Lower lobe of right lung (tissue), 2 donors: ENCODE measurements around the gene FLACC1. TPM values are rescaled to one million over a fixed set of nuclear protein-coding genes. Genes with fewer than 3 reads are reported as not detected.

Experiments
- ATAC-seq, 2 donors: fragments of 200-7000 bp; cut with Tn5 transposase; one replicate each; pipeline ENCODE4 v1.9.1; 2020 to 2022; ENCODE audit warnings: mild to moderate bottlenecking in 2 of 2, moderate library complexity in 2 of 2
- DNase-seq: peaks from one replicate; pipeline ENCODE4 v3.0.0-alpha.2; 2020
- H3K27ac ChIP-seq: fragments of 200-600 bp; one replicate; pipeline ENCODE4 v1.8.0; 2022
- H3K27me3 ChIP-seq: fragments of 200-600 bp; one replicate; pipeline ENCODE4 v1.8.0; 2022; ENCODE audit warnings: low read depth
- H3K36me3 ChIP-seq: fragments of 200-600 bp; one replicate; pipeline ENCODE4 v1.8.0; 2022; ENCODE audit warnings: mild to moderate bottlenecking
- H3K4me1 ChIP-seq: fragments of 200-600 bp; one replicate; pipeline ENCODE4 v1.8.0; 2022
- H3K4me3 ChIP-seq: fragments of 200-600 bp; one replicate; pipeline ENCODE4 v1.8.0; 2022; ENCODE audit warnings: mild to moderate bottlenecking
- H3K9me3 ChIP-seq: fragments of 200-600 bp; one replicate; pipeline ENCODE4 v1.8.0; 2022
- CTCF ChIP-seq: fragments of 200-600 bp; IDR thresholded peaks from one replicate; pipeline ENCODE4 v1.8.0; 2022; ENCODE audit warnings: antibody characterized with exemption, mild to moderate bottlenecking
- intact Hi-C: fragments of 100-400 bp; cut with DNase I; formaldehyde crosslinking; loops from one replicate; pipeline ENCODE4 v1.11.0; 2022
- total RNA-seq: library from RNA; stranded (reverse); fragmentation: NEBNext Ultra II Directional; extraction: Animal tissue kit (Norgen Biotek cat#: 25700); gene quantifications from one replicate; pipeline ENCODE4 v1.2.1, GENCODE V29; 2021
- donor health status: DM: no; HTN: yes; CAD: no; lungs with severe emphysema.

The FLACC1 gene
- total RNA-seq, 1 donor from 2014 or later, result 6.8 TPM

- ATAC-seq, result no peak
- peaks cover 15% of the 10 kb centered on the region for H3K36me3 ChIP-seq
- no peak for TF ChIP-seq CTCF
- intact Hi-C loops, result no loop called here
- no peak for DNase-seq
- H3K4me3 ChIP-seq, result no peak overlapping the region
- H3K4me1 ChIP-seq, result no peaks in the 10 kb centered on the region
- no peaks in the 10 kb centered on the region for H3K9me3 ChIP-seq
- no peak overlapping the region for H3K27ac ChIP-seq
- H3K27me3 ChIP-seq, result no peaks in the 10 kb centered on the region
Observed at GRCh38 chr2:201347138-201347537, 10.0 kb downstream of the FLACC1 start.

- no peak overlapping the region for H3K4me3 ChIP-seq
- no peak for TF ChIP-seq CTCF
Observed at GRCh38 chr2:201345625-201346213, 11.4 kb downstream of the FLACC1 start.

DNA sequence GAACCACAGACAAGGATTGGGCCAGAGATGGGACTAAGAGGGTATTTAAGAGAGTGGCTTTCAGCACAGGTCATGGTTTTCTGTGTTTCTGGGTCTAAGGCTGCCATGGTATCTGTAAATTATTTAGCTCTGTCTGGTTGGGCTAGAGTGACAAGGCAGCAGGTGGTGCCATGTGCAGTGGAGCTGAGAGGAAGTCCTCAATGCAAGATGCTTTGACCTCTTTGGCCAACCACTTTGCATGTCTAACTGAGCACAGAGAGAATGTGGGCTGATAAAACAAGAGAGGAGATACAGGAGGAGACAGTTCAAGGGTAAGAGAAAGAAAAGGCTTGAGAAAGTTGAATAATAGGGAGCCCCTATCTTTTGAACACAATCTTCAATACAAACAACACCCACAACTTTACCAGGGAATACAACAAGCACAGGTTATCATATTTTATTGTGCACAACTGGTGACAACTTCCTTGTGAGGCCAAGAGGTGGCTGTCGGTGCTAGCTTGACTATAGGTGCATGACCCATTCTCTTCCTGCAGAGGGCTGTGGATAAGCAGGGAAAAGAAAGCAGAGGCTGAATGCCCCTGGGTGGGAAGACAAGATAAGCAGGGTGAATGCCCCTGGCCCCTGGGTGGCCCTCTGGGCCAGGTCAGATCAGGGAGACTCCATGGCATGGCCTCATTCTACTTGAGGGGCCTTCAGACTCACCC is 12.3 kb downstream of the FLACC1 start:
- H3K27ac ChIP-seq, result no peak overlapping the region
- ATAC-seq, result no peak
- H3K4me3 ChIP-seq, result no peak overlapping the region
- H3K4me1 ChIP-seq, result no peaks in the 10 kb centered on the region
- H3K36me3 ChIP-seq, result peaks cover under 1% of the 10 kb centered on the region
- DNase-seq, result no peak
- H3K9me3 ChIP-seq, result no peaks in the 10 kb centered on the region
- intact Hi-C loops, result no loop called here
- no peaks in the 10 kb centered on the region for H3K27me3 ChIP-seq
- no peak for TF ChIP-seq CTCF

More at GRCh38 chr2:201345625-201346213, 11.4 kb downstream of the FLACC1 start:
- peaks cover 9% of the 10 kb centered on the region for H3K36me3 ChIP-seq
- ATAC-seq (no peak), DNase-seq (no peak)
- intact Hi-C loops, result no loop called here
- H3K27ac ChIP-seq, result no peak overlapping the region
- H3K9me3 ChIP-seq, result no peaks in the 10 kb centered on the region
- H3K4me1 ChIP-seq, result no peaks in the 10 kb centered on the region
- H3K27me3 ChIP-seq, result no peaks in the 10 kb centered on the region

GRCh38 chr2:201343559-201343958 is 13.6 kb downstream of the FLACC1 start:
- Histone ChIP-seq H3K27me3 (no peaks in the 10 kb centered on the region), H3K4me1 (no peaks in the 10 kb centered on the region), H3K9me3 (no peaks in the 10 kb centered on the region), H3K27ac (no peak overlapping the region), H3K4me3 (no peak overlapping the region), H3K36me3 (no peaks in the 10 kb centered on the region)
- DNase-seq (no peak), ATAC-seq (no peak)
- intact Hi-C loops, result no loop called here
- TF ChIP-seq CTCF, result no peak

DNA sequence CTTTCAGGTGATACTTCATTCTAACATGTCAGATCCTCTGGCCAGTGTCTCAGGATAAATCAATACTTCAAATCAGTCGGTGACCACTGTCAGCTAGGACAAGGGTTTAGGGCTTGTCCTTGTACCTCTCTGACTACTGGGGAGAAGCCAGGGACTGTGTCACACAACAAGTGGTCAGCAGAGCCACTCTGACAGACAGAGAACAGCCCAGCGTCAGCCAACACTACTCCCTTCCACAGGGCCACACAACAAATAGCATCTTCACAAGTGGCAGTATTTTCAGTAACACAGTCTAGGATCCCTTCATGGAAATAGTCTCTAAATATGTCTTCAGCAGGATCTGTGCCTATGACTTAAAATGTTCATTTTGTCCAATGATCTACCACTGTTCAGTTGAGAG is 14.2 kb downstream of the FLACC1 start:
- Histone ChIP-seq H3K36me3 (no peaks in the 10 kb centered on the region), H3K4me3 (no peak overlapping the region), H3K27me3 (no peaks in the 10 kb centered on the region), H3K4me1 (no peaks in the 10 kb centered on the region), H3K27ac (no peak overlapping the region), H3K9me3 (no peaks in the 10 kb centered on the region)
- ATAC-seq, result no peak
- TF ChIP-seq CTCF, result no peak
- intact Hi-C loops, result no loop called here
- no peak for DNase-seq
